Measurements from ENCODE around the gene KAT14.
"Not testable (repeated sequence)": the region's sequence is repeated elsewhere in the genome, so short reads cannot be mapped to it uniquely, and the experiment has no call there.

The KAT14 gene

DNA sequence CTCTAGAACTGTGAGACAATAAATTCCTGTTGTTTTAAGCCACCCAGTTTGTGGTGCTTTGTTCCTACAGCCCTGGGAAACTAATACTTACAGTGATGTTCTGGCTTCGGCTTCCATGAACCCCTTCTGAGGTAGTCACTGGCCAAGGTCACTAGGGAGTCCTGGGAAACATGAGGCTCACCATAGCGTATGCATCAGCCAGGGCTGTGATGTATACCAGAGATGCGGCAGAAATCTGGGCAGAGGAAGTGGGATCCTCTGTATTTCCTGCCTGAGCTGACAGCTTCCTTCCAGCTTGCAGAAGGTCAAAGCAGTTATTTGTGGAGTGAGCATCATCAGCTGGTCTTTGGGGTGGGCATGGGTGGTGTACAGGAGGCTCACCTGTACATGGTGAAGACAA is 27.9 kb downstream of the KAT14 start:
- no peak for DNase-seq

DNA sequence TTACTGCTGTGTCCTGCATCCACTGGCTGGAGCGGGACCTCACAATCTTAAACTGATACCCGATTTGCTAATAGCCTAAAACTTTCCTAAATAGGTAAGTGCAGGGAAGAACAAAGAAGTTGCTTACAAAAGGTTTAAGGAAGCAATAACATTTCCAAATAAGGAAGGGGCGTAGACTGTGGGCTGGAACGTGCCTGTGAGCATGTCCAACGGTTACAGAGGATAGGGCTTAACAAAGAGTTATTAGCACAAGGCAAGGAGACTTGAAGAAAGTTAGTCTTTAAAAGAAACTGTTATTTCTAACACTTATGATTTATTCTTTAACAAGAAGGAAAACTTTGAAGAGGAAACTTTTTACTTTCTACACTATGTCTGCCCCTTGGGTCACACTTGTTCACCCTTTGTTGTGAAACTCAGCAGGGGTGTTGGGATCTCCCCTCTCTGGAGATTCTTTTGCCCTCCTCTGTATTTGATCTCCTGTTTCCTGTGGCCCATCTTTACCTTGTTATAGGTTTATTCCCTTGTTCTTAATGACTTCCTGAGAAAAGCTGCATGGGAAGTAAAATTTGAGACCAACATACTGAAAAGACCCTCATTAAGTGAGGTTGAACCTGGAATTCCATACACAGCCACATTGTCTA is 28.7 kb downstream of the KAT14 start:
- DNase-seq = no peak

DNA sequence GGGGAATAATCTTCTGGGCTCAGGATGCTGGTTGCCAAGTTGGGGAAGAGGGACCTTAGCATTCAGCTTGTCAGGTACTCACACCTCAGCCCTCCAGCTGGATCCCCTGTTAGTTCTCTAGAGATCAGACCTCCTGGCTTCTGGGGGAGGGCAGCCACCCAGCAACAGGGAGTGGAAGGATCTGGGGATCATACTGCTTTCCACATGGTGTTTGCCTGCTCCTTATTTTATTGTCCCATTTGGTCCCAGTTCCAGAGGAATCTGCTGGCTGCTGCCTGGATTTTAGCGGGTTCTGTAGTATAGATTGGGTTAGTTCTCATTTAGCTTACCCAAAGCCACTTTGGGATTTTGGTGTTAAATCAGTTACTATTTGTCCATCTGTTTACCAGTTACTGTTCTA is 29.3 kb downstream of the KAT14 start:
- DNase-seq = no peak

DNA sequence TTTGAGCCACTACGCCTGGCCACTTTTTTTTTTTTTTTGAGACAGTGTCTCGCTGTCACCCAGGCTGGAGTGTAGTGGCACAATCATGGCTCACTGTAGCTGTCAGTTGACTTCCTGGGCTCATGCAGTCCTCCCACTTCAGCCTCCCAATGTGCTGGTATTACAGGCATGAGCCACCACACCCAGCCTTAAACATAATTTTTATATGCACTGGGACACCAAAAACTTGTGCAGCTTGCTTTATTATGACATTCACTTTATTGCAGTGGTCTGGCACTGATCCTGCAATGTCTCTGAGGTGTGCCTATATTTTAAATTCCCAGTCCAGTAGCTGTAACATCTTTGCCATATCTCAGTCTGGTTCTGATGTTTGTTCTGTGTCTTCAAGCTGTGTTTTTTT is 34.7 kb downstream of the KAT14 start:
- DNase-seq = no peak

DNA sequence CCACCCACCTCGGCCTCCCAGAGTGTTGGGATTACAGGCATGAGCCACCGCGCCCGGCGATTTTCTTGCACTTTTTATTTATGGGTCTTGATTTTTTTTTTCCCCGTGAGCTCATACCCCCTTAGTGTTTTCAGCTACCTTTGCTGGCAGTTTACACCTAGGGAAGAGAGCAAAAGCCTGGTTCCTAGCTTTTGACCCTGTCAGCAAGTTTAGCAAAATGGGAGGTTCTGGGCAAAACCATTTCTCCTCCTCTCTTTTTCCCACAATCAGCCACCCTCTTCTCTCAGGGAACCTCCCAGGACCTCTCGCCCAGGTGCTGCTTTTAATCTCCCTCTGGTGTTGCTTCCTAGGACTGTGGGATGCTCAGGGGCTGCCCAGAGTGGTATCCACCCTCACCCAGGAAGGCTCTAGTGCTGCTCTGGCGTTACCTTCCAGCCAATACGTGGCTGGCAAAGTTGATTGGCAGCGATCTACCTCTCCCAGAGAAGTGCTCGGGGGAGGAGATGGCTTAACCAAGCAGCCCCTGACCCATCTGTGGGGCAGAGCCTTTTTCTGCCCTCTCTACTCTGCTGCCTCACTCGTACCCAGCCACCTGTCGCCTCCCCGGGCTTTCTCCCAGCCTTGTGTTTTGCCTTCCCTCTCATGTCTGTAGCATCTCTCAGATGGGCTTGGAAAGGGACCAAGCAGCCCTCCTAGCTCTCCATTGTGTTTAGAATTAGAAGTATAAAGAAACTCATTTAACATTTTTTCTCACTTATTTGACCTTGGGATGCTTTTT is 37.4 kb downstream of the KAT14 start:
- DNase-seq = no peak

DNA sequence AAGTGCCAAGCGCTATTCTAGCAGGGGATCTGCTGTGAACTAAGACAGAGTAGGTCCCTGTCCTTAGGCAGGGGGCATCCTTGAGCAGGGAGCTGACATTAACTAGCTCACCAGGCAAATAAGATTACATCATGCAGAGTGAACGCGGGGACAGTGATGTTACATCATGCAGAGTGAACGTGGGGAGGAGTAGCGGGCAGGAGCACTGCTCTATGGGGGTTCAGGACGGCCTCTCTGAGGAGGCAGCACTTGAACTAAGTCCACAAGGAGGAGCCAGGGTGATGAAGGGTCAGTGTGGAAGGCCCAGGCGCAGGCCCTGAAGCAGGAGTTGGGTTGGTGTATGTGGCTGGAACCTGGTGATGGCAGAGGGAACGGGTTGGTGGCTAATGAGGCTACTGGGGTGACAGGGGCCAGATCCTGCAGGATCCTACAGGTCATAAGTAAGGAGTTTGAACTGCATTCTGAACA is 38.7 kb downstream of the KAT14 start:
- no peak for DNase-seq

DNA sequence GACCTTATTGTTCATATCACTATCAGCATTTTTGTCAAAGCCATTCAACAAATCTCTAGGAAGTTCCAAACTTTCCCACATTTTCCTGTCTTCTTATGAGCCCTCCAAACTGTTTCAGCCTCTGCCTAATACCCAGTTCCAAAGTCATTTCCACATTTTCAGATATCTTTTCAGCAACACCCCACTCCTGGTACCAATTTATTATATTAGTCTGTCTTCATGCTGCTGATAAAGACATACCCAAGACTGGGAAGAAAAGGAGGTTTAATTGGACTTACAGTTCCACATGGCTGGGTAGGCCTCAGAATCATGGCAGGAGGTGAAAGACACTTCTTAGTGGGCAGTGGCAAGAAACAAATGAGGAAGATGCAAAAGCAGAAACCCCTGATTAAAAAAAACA is 42.7 kb downstream of the KAT14 start:
- DNase-seq = not testable (repeated sequence)

DNA sequence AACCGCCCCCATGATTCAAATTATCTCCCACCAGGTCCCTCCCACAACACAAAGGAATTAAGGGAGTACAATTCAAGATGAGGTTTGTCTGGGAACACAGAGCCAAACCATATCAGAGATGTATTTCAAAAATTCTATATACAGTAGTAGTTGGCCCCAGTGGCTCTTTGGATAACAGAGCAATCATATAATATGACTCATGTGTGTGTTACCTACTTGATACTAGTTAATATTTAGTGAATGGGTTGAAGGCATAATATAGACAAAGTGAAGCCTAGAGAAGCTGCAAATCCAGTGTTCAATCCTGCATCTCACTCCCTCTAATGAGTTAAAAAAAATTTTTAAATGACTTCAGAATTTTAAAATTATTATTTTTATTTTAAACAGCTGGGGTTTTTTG is 43.2 kb downstream of the KAT14 start:
- DNase-seq = no peak

DNA sequence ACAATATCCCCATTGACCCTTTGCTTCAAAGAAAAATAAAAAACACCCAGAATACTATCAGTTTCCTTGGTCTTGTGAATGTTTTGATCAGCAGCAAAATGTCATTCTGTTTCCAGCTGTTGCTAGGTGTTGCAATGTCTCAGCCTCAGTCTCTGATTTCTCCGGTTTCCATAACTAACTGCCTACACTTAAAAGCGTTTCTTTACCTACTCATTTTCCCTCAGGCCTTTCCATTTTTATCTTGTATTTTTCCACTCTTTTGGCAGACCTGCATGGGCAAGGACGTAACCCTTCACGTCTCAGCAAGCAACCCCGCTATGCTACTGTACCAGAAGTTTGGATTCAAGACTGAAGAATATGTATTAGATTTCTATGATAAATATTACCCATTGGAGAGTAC is 49.4 kb downstream of the KAT14 start:
- no peak for DNase-seq

DNA sequence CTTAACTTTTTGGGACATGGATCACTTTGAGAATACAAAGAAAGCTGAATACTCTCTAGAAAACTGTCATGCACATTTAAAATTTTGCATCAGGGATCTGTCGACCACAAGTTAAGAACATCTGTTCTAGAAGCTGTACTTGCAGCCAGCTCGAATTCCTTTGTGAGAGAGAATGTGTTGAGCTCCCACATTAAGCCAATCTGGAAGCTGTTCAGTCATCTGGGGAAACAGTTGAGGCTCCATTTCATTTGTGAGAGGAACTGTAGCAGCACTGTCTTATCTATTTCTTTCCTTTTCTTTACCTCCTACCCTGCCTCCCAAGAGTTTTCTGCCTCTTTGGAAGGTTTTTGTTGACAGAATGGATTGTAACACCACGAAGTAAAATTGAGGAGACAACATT is 50.8 kb downstream of the KAT14 start:
- DNase-seq = no peak

DNA sequence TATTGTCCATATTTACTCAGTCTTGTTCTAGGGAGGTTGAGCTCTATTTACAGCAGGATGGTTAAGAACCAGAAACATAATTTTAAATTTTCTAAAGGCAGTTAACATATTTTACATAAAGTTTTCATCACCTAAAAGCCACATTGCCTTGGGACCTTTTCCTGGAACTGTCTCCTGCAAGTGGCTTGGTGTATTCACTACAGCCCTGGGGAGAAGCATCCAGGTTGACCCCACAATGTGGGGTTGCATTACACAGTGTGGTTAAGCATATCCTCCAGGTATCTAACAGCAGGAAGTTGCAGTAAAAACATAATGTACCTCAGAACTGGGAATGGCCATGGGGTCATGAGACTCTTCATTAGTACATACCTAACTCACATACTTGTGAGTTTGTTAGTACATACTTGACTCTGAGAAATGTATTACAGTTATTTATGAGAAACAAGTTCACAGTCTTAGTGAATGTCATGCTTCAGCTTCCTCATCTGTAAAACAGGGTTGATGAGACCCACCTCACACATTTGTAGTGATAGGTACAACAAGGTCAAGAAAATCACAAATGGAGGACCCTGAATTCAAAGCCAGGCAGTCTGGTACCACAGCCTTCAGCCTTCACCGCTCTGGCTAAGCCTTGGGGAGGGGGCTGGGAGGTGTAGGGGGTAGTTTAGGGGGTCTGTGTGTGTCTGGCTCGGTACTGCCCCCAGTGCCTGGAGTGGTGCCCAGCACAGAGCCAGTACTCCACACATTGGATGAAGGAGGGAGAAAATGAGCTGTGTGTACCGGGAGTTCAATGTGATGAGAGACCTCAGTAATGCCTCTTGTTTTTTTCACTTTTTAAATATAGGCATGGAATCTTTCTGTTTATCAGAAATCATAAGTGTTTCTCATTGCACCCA is 52.9 kb downstream of the KAT14 start:
- DNase-seq = no peak

DNA sequence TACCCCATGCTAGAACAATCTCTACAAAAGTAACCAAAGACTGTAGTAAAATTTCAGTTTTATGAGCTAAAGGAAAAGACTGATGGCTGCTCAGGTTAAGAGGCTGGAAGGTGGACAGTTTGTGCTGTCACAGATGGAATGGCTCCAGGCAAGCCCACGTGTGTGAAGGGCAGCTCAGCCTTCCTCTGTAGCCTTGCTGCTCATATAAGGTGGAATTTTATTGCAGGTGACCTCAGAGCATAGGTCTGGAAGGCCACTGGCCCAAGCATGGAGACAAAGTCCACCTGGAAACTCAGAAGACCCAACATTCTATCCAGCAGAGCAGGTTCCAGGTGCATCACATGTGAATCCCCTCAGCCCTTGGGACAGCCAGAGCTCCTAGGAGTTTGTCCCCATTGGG is 53.6 kb downstream of the KAT14 start:
- no peak for DNase-seq

DNA sequence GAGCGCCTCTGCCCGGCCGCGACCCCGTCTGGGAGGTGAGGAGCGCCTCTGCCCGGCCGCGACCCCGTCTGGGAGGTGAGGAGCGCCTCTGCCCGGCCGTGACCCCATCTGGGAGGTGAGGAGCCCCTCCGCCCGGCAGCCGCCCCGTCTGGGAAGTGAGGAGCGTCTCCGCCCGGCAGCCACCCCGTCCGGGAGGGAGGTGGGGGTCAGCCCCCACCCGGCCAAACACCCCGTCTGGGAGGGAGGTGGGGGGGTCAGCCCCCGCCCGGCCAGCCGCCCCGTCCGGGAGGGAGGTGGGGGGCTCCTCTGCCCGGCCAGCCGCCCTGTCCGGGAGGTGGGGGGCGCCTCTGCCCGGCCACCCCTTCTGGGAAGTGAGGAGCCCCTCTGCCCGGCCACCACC is 56.8 kb downstream of the KAT14 start:
- DNase-seq = not testable (repeated sequence)

DNA sequence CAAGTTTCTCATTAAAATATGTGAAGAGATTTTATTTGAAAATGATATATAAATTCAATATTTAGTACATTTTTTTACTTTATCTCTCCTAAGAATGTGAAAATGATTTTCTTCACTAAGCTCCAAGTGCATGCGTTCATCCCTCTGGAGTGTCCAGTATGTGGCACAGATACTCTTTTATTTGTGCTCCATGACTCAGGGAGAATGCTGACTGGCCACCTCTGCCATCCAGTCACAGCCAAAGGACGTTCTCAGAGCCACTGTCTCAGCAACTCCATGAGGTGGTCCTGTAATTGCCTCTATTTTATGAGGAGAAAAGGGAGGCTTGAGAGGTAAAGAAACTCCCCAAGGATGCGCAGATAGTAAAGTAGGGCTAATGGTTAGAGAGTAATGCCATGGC is 58.3 kb downstream of the KAT14 start:
- no peak for DNase-seq

DNA sequence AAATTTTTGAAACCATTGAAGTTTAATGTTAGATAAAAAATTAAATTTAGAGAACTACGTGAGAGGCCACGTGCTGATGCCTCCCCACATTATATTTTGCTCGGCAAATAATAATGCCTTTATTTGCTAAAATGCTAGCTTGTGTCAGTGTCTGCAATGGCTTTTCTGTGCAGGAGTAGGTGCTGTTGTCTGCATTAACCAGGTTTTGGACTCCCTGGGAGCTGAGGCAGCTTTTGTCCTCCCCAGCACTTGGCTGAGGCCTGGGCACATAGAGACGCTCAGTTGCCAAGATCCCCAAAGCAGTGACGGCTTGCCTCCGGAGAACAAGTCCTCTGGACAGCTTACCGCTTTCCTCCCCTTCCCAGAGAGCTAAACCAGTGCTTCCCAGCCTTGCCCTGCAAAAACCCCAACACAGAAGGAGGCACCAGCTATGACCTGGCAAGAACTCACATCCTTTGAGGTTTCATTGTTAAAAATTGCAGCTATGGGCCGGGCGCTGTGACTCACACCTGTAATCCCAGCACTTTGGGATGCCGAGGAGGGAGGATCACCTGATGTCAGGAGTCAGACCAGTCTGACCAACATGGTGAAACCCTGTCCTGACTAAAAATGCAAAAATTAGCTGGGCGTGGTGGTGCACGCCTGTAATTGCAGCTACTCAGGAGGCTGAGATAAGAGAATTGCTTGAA is 59.9 kb downstream of the KAT14 start:
- no peak for DNase-seq

DNA sequence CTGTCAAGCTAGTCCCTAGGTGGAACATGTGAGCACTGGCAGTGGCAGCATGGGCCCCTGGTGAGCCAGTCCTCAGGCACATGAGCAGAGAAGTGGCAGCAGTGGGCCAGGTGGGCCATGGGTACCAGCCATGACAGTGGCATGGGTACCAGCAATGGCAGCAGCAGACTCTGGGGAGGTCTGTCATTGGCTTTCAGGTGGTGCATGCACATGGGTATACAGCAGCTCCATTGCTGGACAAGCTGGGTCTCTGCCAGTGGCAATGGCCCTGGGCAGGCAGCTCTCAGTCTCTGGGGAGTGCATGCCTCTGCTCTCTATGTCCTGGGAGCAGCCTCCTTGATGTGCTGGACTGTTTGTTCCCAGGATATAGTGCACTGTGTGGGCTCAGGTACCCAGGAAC is 65.3 kb downstream of the KAT14 start:
- no peak for DNase-seq

DNA sequence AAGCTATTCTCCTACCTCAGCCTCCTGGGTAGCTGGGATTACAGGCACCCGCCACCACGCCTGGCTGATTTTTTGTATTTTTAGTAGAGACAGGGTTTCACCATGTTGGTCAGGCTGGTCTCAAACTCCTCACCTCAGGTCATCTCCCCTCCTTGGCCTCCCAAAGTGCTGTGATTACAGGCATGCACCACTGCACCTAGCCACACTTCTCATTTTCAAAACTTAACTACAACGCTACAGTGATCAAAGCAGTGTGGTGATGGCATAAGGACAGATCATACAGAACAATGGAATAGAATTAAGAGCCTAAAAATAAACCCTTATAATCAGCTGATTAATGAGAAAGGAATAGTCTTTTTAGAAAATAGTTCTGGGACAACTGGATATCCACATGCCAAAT is 66.0 kb downstream of the KAT14 start:
- not testable (repeated sequence) for DNase-seq

DNA sequence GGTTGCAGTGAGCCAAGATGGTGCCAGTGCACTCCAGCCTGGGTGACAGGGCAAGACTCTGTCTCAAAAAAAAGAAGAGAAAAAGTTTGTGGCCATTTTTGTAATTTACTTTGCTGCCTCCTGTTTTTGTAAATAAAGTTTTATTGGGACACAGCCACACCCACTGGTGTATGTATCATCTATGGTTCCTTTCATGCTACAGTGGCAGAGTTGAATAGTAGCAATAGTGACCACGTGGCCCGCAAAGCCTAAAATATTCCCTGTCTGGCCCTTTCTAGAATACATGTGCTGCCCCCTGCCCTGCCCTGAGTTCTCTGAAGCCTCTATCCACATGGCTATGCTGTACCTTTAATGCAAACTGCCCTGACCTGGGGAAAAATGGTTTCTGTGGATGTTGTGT is 75.3 kb downstream of the KAT14 start:
- DNase-seq = no peak

DNA sequence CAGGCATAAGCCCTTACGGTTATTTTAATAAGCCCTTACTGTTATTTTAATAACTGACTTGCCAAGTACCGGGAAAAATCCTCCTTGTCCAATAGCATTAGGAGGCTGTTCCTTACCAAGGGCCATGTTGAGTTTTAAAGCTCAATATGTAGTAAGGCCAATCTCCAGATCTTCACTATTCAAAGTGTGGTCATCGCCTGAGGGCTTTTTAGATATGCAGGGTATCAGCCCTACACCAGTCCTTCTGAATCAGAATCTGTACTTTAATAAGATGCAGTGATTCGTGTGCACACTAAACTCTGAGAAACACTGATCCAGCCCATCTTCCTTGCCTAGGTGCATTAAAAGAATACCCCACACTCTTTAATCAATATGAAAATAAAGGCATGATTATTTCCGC is 77.9 kb downstream of the KAT14 start:
- DNase-seq = no peak

DNA sequence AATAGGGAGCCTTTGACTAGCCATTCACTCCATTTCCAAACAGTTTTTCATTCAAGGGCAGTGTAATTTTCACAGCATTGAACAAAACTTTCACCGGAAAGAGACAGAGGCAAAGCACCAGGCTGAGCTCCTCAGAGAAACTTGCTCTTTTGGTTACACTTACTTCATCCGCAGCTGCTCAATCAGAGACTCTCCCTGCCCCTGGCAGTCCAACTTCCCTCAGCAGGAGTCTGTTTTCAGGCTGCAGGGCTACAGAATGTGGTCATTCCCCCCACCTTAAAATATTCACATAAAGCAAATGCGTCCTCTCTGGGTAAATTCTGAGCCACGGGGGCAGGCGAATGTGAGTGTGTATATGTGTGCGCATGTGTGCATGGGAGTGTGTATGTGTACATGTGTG is 80.6 kb downstream of the KAT14 start:
- no peak for DNase-seq

DNA sequence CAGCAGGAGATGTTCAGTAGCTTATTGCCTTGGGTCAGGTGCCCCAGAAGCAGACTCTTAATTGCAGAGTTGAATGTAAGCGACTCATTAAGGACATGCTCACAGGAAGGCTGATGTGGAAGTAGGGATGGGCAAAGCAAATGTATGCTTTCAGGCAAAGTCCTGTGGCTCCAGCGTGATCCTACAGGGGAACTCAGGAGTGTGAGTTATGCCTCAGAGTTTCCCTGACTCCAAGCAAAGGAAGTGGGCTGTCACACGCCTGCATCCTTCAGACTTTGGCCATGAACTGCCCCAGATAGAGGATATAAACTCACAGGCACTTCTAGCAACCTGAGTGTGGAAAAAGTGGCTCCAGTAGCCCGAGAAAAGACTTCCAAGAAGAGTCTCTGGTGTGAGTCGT is 85.7 kb downstream of the KAT14 start:
- DNase-seq = no peak

DNA sequence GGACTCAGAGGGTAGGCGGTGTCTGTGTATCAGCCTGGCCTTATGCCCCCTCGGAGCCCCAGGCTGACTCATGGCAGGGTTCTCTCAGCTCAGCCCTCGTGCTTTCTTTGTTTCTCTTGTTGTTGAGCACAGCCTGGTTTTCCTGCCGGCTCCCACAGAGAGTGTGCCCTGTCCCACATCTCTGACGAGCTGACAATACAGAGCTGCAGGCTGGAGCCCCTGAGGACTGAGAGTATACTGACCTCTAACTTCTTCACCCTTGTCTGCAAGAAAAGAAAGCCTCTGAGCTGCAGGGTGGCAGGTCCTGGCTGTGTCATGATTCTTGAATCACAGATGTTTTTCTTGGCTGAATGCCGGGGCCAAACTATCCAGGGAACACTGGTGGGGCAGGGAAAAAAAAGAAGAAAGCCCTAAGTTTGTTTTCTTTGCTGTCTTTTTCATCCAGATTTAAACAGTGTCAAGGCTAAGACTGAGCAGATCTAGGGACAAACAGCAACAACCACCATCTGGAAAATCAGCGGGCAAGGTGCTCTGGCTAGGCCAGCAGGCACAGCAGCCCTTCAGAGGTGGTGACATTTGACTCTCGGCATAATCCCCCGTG is 87.4 kb downstream of the KAT14 start:
- no peak for DNase-seq

DNA sequence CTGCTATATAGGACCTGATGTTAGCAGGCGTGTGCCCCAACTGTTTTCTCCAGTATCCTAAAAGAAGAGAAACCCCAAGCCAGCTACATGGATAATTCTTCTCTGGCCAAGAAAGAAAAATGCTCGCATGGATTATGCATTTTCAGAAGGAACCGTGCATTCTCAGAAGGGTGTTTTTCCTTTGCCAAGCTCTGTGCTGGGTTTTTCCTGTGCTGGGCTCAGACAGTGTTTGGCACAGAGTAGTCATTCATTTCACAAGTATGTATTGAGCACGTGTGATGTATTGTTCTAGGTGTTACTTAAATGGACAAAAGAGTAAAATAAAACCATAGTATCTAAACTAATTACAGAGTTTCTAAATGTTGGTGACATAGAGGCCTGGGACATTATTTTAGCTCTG is 88.0 kb downstream of the KAT14 start:
- DNase-seq = no peak

Data from NCI-H2227 treated with DMSO at 0.1 percent for 48 hours (cell line).